ENCODE results near the gene ZNF385B. TPM values are rescaled to one million over a fixed set of nuclear protein-coding genes. Genes with fewer than 3 reads are reported as not detected.

ZNF385B gene
- total and polyA plus RNA-seq, 4 donors, result 13.5 to 70.8 (median 45.2) TPM

GRCh38 chr2:179842498-179843153, 18.8 kb downstream of the ZNF385B start:
- DNase-seq (peak; percentile 62 to 78 (median 71)), ATAC-seq (ENCODE audit: insufficient read depth, low FRiP score) (no peak)
- TF ChIP-seq CTCF (IDR thresholded peaks at IDR 0.05; ENCODE audit: control extremely low read depth, extremely low read depth), result no peak
- WGBS, 2 donors, result 41 to 46% methylated on average over 4 of the region's 4 CpGs
- Histone ChIP-seq H3K9ac (ENCODE audit: insufficient read depth in 1 of 2, low read length in 2 of 2) (no peak overlapping the region), H3K36me3 (ENCODE audit: control insufficient read depth in 4 of 4, insufficient read depth in 4 of 4, low read length in 4 of 4) (no peaks in the 10 kb centered on the region), H3K27ac (ENCODE audit: low read depth in 1 of 2, low read length in 1 of 2) (no peak overlapping the region), H3K4me3 (no peak overlapping the region), H3K9me3 (ENCODE audit: control insufficient read depth in 4 of 4, insufficient read depth in 3 of 4, low read length in 3 of 4) (no peaks in the 10 kb centered on the region), H3K4me1 (ENCODE audit: control insufficient read depth in 5 of 5, insufficient read depth in 5 of 5, low read length in 5 of 5) (peaks cover 0 to 10% (median 0%) of the 10 kb centered on the region in 5 donors), H3K27me3 (ENCODE audit: control insufficient read depth in 3 of 3, insufficient read depth in 3 of 3, low read length in 2 of 3) (no peaks in the 10 kb centered on the region)

GRCh38 chr2:179840840-179841239, 20.6 kb downstream of the ZNF385B start:
- no peak for TF ChIP-seq CTCF (IDR thresholded peaks at IDR 0.05; ENCODE audit: control extremely low read depth, extremely low read depth)
- Histone ChIP-seq H3K36me3 (ENCODE audit: control insufficient read depth in 4 of 4, insufficient read depth in 4 of 4, low read length in 4 of 4) (no peaks in the 10 kb centered on the region), H3K4me1 (ENCODE audit: control insufficient read depth in 5 of 5, insufficient read depth in 5 of 5, low read length in 5 of 5) (peaks cover 0 to 10% (median 0%) of the 10 kb centered on the region in 5 donors), H3K27ac (ENCODE audit: low read depth in 1 of 2, low read length in 1 of 2) (no peak overlapping the region), H3K4me3 (no peak overlapping the region), H3K9me3 (ENCODE audit: control insufficient read depth in 4 of 4, insufficient read depth in 3 of 4, low read length in 3 of 4) (no peaks in the 10 kb centered on the region), H3K9ac (ENCODE audit: insufficient read depth in 1 of 2, low read length in 2 of 2) (no peak overlapping the region), H3K27me3 (ENCODE audit: control insufficient read depth in 3 of 3, insufficient read depth in 3 of 3, low read length in 2 of 3) (no peaks in the 10 kb centered on the region)
- ATAC-seq (ENCODE audit: insufficient read depth, low FRiP score) (no peak), DNase-seq (no peak)
- WGBS, 2 donors, result 85 to 86% methylated on average over 1 of the region's 1 CpG

GRCh38 chr2:179837408-179837807, 24.0 kb downstream of the ZNF385B start:
- ATAC-seq (ENCODE audit: insufficient read depth, low FRiP score), result no peak

More at GRCh38 chr2:179837408-179837807, 24.0 kb downstream of the ZNF385B start:
- Histone ChIP-seq H3K27ac (ENCODE audit: low read depth in 1 of 2, low read length in 1 of 2) (no peak overlapping the region), H3K9ac (ENCODE audit: insufficient read depth in 1 of 2, low read length in 2 of 2) (no peak overlapping the region), H3K4me1 (ENCODE audit: control insufficient read depth in 5 of 5, insufficient read depth in 5 of 5, low read length in 5 of 5) (peaks cover 0 to 5% (median 0%) of the 10 kb centered on the region in 5 donors), H3K36me3 (ENCODE audit: control insufficient read depth in 4 of 4, insufficient read depth in 4 of 4, low read length in 4 of 4) (no peaks in the 10 kb centered on the region), H3K27me3 (ENCODE audit: control insufficient read depth in 3 of 3, insufficient read depth in 3 of 3, low read length in 2 of 3) (no peaks in the 10 kb centered on the region), H3K4me3 (no peak overlapping the region), H3K9me3 (ENCODE audit: control insufficient read depth in 4 of 4, insufficient read depth in 3 of 4, low read length in 3 of 4) (no peaks in the 10 kb centered on the region)
- DNase-seq, result no peak
- no peak for TF ChIP-seq CTCF (IDR thresholded peaks at IDR 0.05; ENCODE audit: control extremely low read depth, extremely low read depth)
- 60 to 64% methylated on average over 4 of the region's 4 CpGs for WGBS, 2 donors

Measured in lung (tissue), 12 donors.